SJSA1 (cell line): Measurements from ENCODE around the gene CIP2A. TPM values are rescaled to one million over a fixed set of nuclear protein-coding genes. Genes with fewer than 3 reads are reported as not detected.

Source experiments
- total RNA-seq: library from RNA; depleted of rRNA; stranded (reverse); fragments of >200 nt; shearing (Covaris generic); gene quantifications from 2 replicates; pipeline ENCODE4 v1.2.3, GENCODE V29; 2014; rRNA removed

The CIP2A gene
- total RNA-seq, 1 experiment from 2014 or later = 56.1 TPM

Other genes with a start within 250 kb of the CIP2A start
- gene MYH15, start 78.8 kb downstream of the CIP2A start, total RNA-seq = 0.05 TPM in 1 of 2 replicates, not detected in the other
- 13.4 and 13.5 TPM in 2 replicates for gene DZIP3, start 284 bp upstream of the CIP2A start, total RNA-seq
- gene RETNLB, start 168.0 kb upstream of the CIP2A start, total RNA-seq = not detected in 2 replicates
- not detected in 2 replicates for gene TRAT1, start 233.3 kb upstream of the CIP2A start, total RNA-seq